Measurements from ENCODE around the gene ZMAT3.
A peak's percentile ranks its signal among the peaks of the same experiment; 100 is the strongest.
"Not testable (repeated sequence)": the region's sequence is repeated elsewhere in the genome, so short reads cannot be mapped to it uniquely, and the experiment has no call there.

ZMAT3 gene

GRCh38 chr3:179071323-179072099, at the start of gene ZMAT3:
Gene ZMAT3, minus strand, starts transcription at chr3:179071809. Its CDS starts 4,057 bp downstream, at chr3:179067752.
- peak; percentile 36 for DNase-seq

- no peak for DNase-seq
Observed at GRCh38 chr3:179116816-179117215, 45.2 kb upstream of the ZMAT3 start.

GRCh38 chr3:179115444-179115843, 43.8 kb upstream of the ZMAT3 start:
- not testable (repeated sequence) for DNase-seq

- DNase-seq, result no peak
Observed at GRCh38 chr3:179113903-179114302, 42.3 kb upstream of the ZMAT3 start.

GRCh38 chr3:179108086-179108485, 36.5 kb upstream of the ZMAT3 start:
- DNase-seq, result no peak

GRCh38 chr3:179107617-179108016, 36.0 kb upstream of the ZMAT3 start:
- DNase-seq, result no peak

- DNase-seq, result no peak
Observed at GRCh38 chr3:179105881-179106280, 34.3 kb upstream of the ZMAT3 start.

GRCh38 chr3:179100652-179101051, 29.0 kb upstream of the ZMAT3 start:
- DNase-seq, result no peak

GRCh38 chr3:179098388-179099077, 26.9 kb upstream of the ZMAT3 start:
- DNase-seq, result no peak

GRCh38 chr3:179093807-179094206, 22.2 kb upstream of the ZMAT3 start:
- no peak for DNase-seq

GRCh38 chr3:179091113-179091512, 19.5 kb upstream of the ZMAT3 start:
- no peak for DNase-seq

GRCh38 chr3:179088306-179088705, 16.7 kb upstream of the ZMAT3 start:
- no peak for DNase-seq

GRCh38 chr3:179083977-179084376, 12.4 kb upstream of the ZMAT3 start:
- no peak for DNase-seq

- no peak for DNase-seq
Observed at GRCh38 chr3:179082416-179082815, 10.8 kb upstream of the ZMAT3 start.

GRCh38 chr3:179081885-179082284, 10.3 kb upstream of the ZMAT3 start:
- DNase-seq, result no peak

- no peak for DNase-seq
Observed at GRCh38 chr3:179079537-179079936, 7.9 kb upstream of the ZMAT3 start.

- no peak for DNase-seq
Observed at GRCh38 chr3:179076243-179077027, 4.8 kb upstream of the ZMAT3 start.

- no peak for DNase-seq
Observed at GRCh38 chr3:179074656-179075055, 3.0 kb upstream of the ZMAT3 start.

GRCh38 chr3:179073816-179074215, 2.2 kb upstream of the ZMAT3 start:
- DNase-seq, result no peak

GRCh38 chr3:179072100-179072438, 460 bp upstream of the ZMAT3 start:
- DNase-seq, result no peak

GRCh38 chr3:179071027-179071322, 634 bp downstream of the ZMAT3 start:
- DNase-seq, result no peak

- DNase-seq, result no peak
Observed at GRCh38 chr3:179069762-179070390, 1.7 kb downstream of the ZMAT3 start.

- DNase-seq, result no peak
Observed at GRCh38 chr3:179068779-179069530, 2.7 kb downstream of the ZMAT3 start.

All from NCI-H1436 treated with DMSO at 0.1 percent for 48 hours (cell line).